Measurements from ENCODE around the gene PDE11A.
"Not testable (repeated sequence)": the region's sequence is repeated elsewhere in the genome, so short reads cannot be mapped to it uniquely, and the experiment has no call there.

The PDE11A gene

GRCh38 chr2:177998996-177999395, 73.6 kb downstream of the PDE11A start:
- no peak overlapping the region for H3K4me3 Mint-ChIP-seq
- no peaks in the 10 kb centered on the region for H3K9me3 Mint-ChIP-seq
- no peaks in the 10 kb centered on the region for H3K4me1 Mint-ChIP-seq
- H3K36me3 Mint-ChIP-seq: no peaks in the 10 kb centered on the region
- peaks cover 2% of the 10 kb centered on the region for H3K27me3 Mint-ChIP-seq
- H3K27ac Mint-ChIP-seq: no peak overlapping the region

GRCh38 chr2:177998006-177998405, 74.6 kb downstream of the PDE11A start:
- Mint-ChIP-seq H3K4me1 (no peaks in the 10 kb centered on the region), H3K27me3 (peaks cover 2% of the 10 kb centered on the region), H3K27ac (no peak overlapping the region), H3K9me3 (no peaks in the 10 kb centered on the region), H3K36me3 (no peaks in the 10 kb centered on the region), H3K4me3 (no peak overlapping the region)

GRCh38 chr2:177992992-177993391, 79.6 kb downstream of the PDE11A start:
- Mint-ChIP-seq H3K4me1 (no peaks in the 10 kb centered on the region), H3K9me3 (no peaks in the 10 kb centered on the region), H3K27ac (no peak overlapping the region), H3K4me3 (no peak overlapping the region), H3K27me3 (peaks cover 4% of the 10 kb centered on the region), H3K36me3 (no peaks in the 10 kb centered on the region)

- Mint-ChIP-seq H3K9me3 (no peaks in the 10 kb centered on the region), H3K4me3 (no peak overlapping the region), H3K27me3 (peaks cover 9% of the 10 kb centered on the region), H3K4me1 (no peaks in the 10 kb centered on the region), H3K36me3 (no peaks in the 10 kb centered on the region), H3K27ac (no peak overlapping the region)
Measured at GRCh38 chr2:177989029-177989885, 83.3 kb downstream of the PDE11A start.

GRCh38 chr2:177984749-177985148, 87.8 kb downstream of the PDE11A start:
- Mint-ChIP-seq H3K9me3 (no peaks in the 10 kb centered on the region), H3K27ac (no peak overlapping the region), H3K27me3 (peaks cover 8% of the 10 kb centered on the region), H3K4me3 (no peak overlapping the region), H3K36me3 (no peaks in the 10 kb centered on the region), H3K4me1 (no peaks in the 10 kb centered on the region)

GRCh38 chr2:177983183-177983788, 89.3 kb downstream of the PDE11A start:
- Mint-ChIP-seq H3K36me3 (no peaks in the 10 kb centered on the region), H3K9me3 (no peaks in the 10 kb centered on the region)

GRCh38 chr2:177972782-177973181, 99.8 kb downstream of the PDE11A start:
- no peak overlapping the region for H3K4me3 Mint-ChIP-seq
- no peak overlapping the region for H3K27ac Mint-ChIP-seq
- H3K36me3 Mint-ChIP-seq: no peaks in the 10 kb centered on the region
- no peaks in the 10 kb centered on the region for H3K4me1 Mint-ChIP-seq
- no peaks in the 10 kb centered on the region for H3K9me3 Mint-ChIP-seq
- H3K27me3 Mint-ChIP-seq: peaks cover 2% of the 10 kb centered on the region

More at GRCh38 chr2:177983183-177983788, 89.3 kb downstream of the PDE11A start:
- no peak overlapping the region for H3K27ac Mint-ChIP-seq
- no peaks in the 10 kb centered on the region for H3K4me1 Mint-ChIP-seq
- H3K4me3 Mint-ChIP-seq: no peak overlapping the region
- peaks cover 8% of the 10 kb centered on the region for H3K27me3 Mint-ChIP-seq

GRCh38 chr2:177972123-177972522, 100.5 kb downstream of the PDE11A start:
- H3K27ac Mint-ChIP-seq: no peak overlapping the region

GRCh38 chr2:177970670-177971454, 101.7 kb downstream of the PDE11A start:
- H3K4me1 Mint-ChIP-seq: no peaks in the 10 kb centered on the region
- no peak overlapping the region for H3K27ac Mint-ChIP-seq
- H3K9me3 Mint-ChIP-seq: no peaks in the 10 kb centered on the region
- peaks cover 2% of the 10 kb centered on the region for H3K27me3 Mint-ChIP-seq
- no peak overlapping the region for H3K4me3 Mint-ChIP-seq
- no peaks in the 10 kb centered on the region for H3K36me3 Mint-ChIP-seq

More at GRCh38 chr2:177972123-177972522, 100.5 kb downstream of the PDE11A start:
- Mint-ChIP-seq H3K4me3 (no peak overlapping the region), H3K4me1 (no peaks in the 10 kb centered on the region), H3K9me3 (no peaks in the 10 kb centered on the region), H3K27me3 (peaks cover 2% of the 10 kb centered on the region), H3K36me3 (no peaks in the 10 kb centered on the region)

- Mint-ChIP-seq H3K4me3 (no peak overlapping the region), H3K9me3 (no peaks in the 10 kb centered on the region), H3K27me3 (peaks cover 3% of the 10 kb centered on the region), H3K36me3 (no peaks in the 10 kb centered on the region), H3K27ac (no peak overlapping the region), H3K4me1 (no peaks in the 10 kb centered on the region)
Measured at GRCh38 chr2:177964892-177965291, 107.7 kb downstream of the PDE11A start.

- no peaks in the 10 kb centered on the region for H3K36me3 Mint-ChIP-seq
- H3K9me3 Mint-ChIP-seq: no peaks in the 10 kb centered on the region
- peaks cover 6% of the 10 kb centered on the region for H3K27me3 Mint-ChIP-seq
- no peak overlapping the region for H3K27ac Mint-ChIP-seq
- no peak overlapping the region for H3K4me3 Mint-ChIP-seq
- no peaks in the 10 kb centered on the region for H3K4me1 Mint-ChIP-seq
Measured at GRCh38 chr2:177952151-177952550, 120.4 kb downstream of the PDE11A start.

- H3K27ac Mint-ChIP-seq, H3K9me3 Mint-ChIP-seq: not testable (repeated sequence)
Measured at GRCh38 chr2:177947598-177947997, 125.0 kb downstream of the PDE11A start.

GRCh38 chr2:177944530-177944929, 128.0 kb downstream of the PDE11A start:
- H3K4me1 Mint-ChIP-seq, H3K4me3 Mint-ChIP-seq, H3K36me3 Mint-ChIP-seq, H3K9me3 Mint-ChIP-seq, H3K27me3 Mint-ChIP-seq, H3K27ac Mint-ChIP-seq: not testable (repeated sequence)

More at GRCh38 chr2:177947598-177947997, 125.0 kb downstream of the PDE11A start:
- not testable (repeated sequence) for H3K4me3 Mint-ChIP-seq, H3K4me1 Mint-ChIP-seq, H3K27me3 Mint-ChIP-seq, H3K36me3 Mint-ChIP-seq

GRCh38 chr2:177942731-177943130, 129.8 kb downstream of the PDE11A start:
- Mint-ChIP-seq H3K27ac (no peak overlapping the region), H3K4me1 (no peaks in the 10 kb centered on the region), H3K9me3 (no peaks in the 10 kb centered on the region), H3K4me3 (no peak overlapping the region), H3K36me3 (no peaks in the 10 kb centered on the region), H3K27me3 (peaks cover 2% of the 10 kb centered on the region)

GRCh38 chr2:177939211-177939610, 133.4 kb downstream of the PDE11A start:
- H3K4me3 Mint-ChIP-seq: no peak overlapping the region
- H3K4me1 Mint-ChIP-seq: no peaks in the 10 kb centered on the region
- H3K9me3 Mint-ChIP-seq: no peaks in the 10 kb centered on the region
- H3K36me3 Mint-ChIP-seq: no peaks in the 10 kb centered on the region
- no peak overlapping the region for H3K27ac Mint-ChIP-seq
- H3K27me3 Mint-ChIP-seq: peaks cover 2% of the 10 kb centered on the region

- no peaks in the 10 kb centered on the region for H3K36me3 Mint-ChIP-seq
- no peak overlapping the region for H3K27ac Mint-ChIP-seq
- H3K27me3 Mint-ChIP-seq: peaks cover 8% of the 10 kb centered on the region
- H3K9me3 Mint-ChIP-seq: peaks cover 10% of the 10 kb centered on the region
- H3K4me1 Mint-ChIP-seq: no peaks in the 10 kb centered on the region
- no peak overlapping the region for H3K4me3 Mint-ChIP-seq
Measured at GRCh38 chr2:177930916-177931315, 141.7 kb downstream of the PDE11A start.
